NCI-H226 (cell line): Measurements from ENCODE around the gene MAP1LC3B2.
A peak's percentile ranks its signal among the peaks of the same experiment; 100 is the strongest.

Experiments
- DNase-seq: peaks from one replicate; pipeline ENCODE4 v3.0.0-alpha.2; 2015

MAP1LC3B2 gene

DNA sequence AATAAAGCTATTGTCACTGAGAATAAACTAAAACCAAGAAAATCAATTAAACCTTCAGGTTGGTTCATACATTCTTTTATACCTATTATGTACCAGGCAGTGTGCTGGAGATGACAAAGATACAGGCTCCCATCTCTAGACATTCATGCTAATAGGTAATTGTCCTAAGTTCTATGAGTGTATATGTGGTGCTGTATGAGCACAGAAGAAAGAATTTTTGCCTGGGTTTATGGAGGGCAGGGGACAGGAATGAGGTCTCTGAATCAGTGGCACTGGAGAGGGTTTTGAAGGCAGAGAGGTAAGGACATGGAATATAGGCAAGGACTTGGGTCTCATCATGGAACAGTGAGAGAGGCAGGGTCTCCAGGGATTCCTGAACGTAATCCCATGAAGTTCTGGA is 38.7 kb downstream of the MAP1LC3B2 start:
- DNase-seq = no peak

DNA sequence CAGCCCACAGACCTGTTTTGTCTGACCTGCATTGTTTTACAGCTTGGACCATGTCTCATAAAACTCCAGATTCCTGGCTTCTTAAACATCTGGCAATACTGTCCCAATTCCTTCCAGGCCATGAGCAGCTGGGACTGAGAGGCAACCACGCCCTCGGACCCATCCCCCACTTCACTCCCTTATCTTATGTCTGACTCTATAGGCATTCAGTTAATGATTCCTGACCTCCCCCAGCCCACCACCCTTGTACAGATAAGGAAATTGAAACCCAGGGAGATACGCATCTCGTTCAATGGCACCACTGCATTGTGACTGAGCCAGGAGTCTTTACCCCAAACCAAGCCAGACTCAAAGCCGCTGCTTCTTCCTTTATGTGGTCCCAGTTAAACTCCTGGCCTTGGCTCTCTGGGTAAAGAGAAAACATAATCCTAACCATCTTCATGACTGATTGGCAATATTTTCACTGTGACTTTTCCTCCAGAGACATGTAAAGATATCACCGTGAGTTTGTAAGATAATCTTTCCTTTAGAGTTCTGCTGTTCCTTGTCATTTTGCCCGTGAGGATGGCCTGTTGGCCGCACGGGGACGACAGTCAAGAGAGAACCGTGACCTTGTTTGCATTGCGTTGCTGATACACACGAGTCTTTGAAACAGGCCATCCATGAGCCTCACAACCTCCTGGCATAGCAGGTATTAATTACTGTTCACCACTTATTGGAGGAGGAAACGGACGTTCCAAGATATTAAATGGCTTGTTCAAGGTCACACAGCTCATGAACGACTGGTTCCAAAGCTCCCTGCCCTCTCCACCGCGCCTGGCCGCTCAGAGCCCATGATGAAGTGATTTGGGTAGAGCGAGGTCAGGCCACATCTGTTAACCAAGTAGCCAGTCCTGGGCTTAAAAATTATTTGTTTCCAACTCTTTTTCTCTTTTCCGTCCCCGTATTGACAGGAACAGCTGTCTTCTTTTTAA is 39.4 kb downstream of the MAP1LC3B2 start:
- DNase-seq = no peak

DNA sequence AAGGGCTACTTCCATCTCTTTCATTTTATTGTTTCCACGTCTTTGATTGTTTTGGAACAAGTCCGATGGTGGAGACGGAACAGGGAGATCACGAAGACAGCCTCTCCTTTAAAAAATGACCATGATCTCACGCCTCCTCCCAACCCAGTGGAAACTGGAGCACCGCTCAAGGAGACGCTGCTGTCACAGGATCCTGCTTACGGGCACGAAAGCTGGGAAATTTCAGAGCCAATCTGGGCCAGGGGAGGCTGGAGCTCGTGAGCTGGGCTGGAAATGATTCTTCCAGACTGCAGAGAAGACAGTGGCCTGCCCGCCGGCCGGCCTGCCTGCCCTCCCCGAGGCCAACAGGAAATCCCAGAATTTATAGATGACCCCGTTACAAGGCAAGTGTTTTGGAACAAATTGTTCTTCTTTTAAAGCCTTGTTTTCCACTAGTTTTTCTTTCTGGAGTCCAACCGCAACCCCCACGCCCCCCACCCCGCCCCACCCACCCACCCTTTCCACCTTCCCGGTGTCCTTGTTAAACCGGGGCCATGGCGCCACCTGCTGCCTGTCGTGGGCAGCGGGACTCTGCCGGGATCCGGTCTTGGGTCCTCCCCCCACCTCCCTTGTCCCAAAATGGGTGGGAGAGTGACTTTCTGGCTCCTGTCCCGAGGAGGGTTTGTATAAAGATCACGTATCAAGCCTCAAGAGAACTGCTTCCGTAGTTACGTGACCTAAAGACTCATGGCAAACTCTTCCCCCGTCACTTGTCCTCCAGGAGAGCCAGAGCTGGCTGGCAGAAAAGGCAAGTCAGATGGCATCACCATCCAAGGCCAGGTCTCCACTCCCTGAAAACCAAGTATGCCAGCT is 40.3 kb downstream of the MAP1LC3B2 start:
- DNase-seq = no peak

DNA sequence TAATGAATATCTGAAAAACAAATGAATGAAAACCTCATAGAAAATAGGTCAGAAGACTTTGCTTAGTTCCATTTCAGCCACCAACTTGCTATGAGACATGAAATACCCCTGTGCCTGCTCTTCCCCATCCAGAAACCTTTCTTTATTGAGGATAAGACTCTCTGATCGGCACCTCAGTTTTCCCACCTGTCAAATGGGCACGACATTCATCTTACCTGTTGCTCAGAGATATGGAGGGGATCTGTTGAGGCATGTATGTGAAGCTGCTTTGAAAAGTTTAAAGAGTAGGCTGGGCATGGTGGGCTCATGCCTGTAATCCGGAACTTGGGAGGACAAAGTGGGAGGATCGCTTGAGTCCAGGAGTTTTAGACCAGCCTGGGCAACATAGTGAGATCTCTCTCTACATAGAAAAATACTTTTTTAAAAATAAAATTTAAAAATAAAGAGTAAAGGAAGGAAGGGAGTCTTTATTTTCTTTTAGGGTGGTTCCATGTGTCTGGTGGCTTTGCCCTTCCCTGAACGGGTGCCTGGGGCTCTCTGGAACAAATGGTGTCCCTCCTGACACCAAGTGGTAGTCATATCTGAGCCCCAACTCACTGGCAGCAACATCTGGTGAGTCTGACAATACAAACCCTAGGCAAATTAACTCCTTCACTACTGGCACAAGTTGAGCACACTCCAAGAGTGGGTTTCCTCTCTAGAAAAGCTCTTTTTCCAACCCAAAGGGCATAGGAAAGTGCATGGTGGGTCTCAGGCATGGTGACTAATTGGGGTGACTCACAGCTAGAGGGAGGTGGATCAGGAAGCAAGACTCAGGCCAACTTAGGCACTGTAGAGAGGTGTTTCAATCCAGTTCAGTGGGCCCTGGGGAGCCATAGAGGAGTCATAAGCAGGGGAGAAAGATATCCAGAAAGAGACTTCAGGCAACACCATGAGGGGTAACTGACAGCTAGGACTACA is 42.1 kb downstream of the MAP1LC3B2 start:
- DNase-seq = peak; percentile 17

DNA sequence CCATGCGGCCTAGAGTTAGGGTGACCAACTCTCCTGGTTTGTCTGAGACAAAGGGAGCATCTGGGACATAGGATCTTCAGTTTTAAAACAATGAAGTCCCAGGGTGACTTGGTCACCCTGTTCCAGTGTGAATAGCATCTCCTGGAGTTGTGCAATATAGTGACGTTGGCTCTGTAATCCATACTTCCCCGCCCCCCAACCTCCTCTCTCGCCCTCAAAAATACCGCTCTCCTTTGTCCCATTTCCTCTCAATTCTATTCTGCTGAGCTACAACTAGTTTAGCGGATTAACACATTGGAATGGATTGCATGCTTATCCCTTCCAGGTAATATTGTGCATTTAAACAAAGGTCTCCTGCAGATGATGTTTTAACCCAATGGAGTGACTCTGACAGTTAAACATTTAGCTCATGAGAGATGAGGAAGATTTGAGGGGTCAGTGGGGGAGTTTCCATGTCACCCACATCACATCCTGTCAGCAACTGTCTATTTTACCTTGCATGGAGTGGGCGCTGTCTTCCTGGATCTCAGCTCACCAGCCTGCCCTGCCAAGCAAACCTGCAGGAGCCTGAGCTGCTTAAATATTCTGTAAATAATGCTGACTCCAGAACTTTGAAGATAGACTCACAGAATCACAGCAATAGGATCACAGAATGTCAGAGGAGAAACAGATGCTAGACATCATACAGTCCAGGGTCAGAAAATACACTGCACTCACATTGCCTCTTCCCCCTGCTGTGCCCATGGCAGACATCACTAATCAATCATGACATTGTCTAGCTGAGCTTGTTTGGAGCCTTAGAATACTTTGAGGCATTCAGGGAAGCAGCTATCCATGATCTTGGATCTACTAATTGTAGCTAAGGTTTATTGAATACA is 43.0 kb downstream of the MAP1LC3B2 start:
- no peak for DNase-seq

DNA sequence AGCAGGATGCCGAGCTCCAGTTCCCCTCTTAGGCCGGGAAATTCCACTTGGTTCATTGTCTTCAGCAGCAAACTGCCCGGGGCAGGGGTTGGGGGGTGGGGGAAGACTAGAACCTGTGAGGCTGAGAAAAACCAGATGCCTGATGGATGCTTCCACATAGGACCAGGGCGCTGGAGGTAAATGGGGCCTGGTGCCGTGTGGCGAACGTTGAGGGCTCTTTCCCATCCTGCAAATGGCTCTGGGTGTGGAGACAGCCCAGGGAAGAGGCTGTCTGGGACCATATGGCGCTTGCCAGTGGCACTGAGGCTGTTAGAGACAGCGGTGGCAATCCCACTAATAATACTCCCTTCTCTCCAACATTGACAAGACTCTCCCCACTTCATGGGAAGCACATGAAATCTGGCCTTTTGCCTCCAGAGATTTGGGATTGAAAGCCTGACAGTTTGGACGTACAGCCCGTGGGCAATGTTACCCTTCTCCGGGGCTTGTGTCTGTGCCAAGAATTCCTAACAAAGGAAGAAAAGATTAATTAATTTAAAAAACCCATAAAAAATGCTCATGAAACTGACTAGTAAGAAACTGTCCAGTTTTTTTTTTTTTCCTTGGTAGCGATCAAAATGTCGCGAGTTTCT is 44.5 kb downstream of the MAP1LC3B2 start:
- DNase-seq = no peak

DNA sequence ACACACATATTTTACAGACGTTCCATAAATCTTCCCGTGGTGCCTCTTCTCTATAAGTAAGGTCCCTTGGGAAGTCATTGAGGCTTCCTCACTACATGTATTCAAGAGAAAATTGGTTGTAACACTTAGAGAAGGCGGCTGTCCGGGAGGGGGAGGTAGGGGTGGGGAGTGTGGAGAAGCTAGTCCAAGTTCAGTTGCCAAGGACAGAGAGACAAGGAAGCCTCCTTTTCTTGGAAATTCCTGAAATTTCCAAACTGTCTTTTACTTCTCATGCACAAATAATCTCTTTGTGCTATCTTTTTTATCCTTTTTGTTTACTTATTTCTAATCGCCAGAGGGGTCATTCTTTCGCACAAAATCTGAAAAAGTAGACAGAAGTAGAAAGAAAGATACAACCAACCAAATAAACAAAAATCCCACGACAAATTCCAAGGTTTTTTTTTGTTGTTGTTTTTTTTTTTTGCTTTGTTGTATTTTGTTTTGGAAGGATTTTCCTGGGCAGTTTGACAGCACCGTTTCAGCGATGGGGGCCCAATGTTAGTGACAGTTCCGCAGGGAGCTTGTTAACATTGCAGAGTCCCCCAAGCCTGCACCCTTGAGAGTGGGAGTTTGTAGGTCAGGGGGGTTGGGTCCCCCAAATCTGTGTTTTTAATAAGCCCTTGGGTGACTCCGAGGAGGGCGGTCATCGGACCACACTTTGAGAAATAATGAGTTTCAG is 45.2 kb downstream of the MAP1LC3B2 start:
- DNase-seq = no peak

DNA sequence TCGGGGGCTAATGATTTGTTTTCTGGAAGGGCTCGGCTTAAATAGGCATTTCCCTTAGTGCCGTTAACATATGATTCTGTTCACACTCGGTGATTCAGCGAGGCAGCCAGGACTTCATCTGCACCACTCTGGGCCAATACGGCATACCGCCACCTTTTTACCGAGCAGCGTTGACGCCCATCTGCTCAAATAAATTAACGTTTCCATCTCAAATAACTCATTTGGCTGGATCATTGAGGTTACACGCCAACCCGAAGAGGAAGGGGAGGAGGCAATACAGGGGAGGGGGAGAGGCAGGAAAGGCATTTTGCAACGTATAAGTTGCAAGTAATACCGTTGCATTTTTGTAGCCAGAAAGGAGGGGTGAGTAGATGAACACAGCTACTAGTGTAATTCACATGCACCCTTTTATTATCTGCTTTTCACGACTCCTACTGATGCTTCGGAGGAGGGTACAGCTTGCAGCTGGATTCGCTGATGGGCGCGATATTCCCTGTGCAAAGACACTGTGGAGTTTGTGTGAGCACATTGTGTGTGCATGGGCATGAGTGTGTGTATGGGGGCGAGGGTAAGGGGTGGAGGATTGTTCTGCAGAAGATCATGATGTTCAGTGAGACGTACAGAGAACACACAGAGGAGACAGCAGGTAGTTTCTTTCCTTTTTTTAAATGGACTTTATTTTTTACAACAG is 45.9 kb downstream of the MAP1LC3B2 start:
- DNase-seq = no peak

DNA sequence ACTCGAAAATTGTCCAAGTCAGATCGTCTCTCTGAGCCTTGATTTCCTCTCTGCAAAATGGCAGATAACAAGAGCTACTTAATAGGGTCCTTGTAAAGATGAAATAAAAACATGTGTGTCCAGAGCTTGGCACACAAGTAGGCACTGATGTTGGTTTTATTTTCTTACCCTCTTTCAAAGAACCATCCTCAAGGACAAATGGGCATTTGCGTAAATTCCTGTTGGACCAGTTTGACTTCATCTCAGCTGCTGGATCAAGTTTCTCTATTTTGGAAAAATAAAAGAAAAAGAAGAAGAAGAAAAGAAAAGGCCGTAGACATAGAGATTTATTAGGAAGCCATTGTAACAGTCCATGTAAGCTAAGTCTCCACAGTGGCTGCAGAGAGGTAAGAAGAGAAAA is 47.2 kb downstream of the MAP1LC3B2 start:
- DNase-seq = no peak

DNA sequence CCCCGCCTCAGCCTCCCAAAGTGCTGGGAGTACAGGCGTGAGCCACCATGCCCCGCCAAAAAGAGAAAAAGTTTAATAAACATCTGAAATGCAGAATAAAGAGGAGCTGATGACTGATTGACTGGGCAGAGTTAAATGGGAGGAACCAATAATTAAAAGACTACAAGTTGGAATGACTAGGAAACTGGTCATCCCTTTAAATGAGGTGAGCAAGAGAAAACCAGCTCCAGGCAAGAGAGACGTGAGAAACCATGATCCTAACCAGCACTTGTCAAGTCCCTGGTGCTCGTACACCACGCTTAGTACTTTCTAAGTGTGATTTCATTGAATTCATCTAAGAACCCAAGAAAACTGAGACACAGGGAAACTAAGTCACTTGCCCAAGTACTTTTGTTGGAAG is 47.9 kb downstream of the MAP1LC3B2 start:
- DNase-seq = no peak

DNA sequence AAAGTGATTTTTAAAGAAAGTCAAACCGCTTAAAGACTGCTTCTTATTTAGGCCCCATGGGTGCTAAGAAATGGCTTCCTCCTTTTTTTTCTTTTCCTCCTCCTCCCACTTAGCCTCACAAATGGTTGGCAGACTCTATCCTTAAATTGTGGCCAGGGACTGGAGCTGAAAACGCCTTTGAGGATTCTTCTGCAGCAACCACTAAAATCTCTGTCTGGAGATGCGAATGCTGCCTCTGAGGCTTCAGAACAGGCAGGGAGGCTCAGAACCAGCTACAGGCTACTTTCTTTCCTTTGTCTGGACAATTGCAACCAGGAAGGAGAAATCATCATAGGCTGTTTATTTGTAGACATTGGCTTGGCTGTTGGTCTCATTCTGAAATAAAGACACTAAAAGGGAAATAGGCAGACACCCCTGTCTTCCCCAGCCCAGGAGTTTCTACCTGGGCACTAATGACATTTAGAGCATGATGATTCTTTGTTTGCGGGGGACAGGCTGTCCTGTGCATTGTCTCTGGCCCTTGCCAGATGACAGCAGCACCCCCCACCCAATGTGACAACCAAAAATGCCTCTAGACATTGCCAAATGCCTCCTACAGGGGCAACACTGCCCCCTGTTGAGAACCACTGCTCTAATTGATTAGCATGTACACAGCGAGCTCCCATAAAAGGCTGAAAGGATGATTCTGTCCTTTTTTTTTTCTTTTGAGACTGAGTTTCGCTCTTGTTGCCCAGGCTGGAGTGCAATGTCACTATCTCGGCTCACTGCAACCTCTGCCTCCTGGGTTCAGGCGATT is 50.3 kb downstream of the MAP1LC3B2 start:
- no peak for DNase-seq

DNA sequence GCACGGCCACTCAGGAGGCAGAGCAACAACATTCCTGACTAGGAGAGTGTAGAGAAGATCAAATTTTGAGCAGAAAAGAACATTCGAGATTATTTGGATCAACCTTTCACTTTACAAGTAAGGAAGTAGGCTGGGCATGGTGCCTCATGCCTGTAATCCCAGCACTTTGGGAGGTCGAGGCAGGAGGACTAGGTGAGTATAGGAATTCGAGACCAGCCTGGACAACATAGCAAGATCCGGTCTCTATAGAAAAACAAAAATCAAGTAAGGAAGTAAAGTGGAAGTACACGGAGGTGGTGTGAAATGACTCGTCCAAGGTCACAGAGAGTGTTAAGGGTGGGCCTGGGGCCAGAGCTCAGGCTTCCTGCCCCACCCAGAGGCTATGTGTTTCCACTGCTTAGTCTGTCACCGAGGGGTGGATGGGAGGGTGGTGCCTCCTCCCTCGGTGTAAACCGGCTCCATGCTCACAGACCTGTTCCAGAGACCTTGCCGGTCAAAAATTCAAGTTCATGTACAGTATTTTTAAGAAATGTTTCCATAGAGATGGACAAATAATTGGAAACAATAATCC is 51.9 kb downstream of the MAP1LC3B2 start:
- no peak for DNase-seq

DNA sequence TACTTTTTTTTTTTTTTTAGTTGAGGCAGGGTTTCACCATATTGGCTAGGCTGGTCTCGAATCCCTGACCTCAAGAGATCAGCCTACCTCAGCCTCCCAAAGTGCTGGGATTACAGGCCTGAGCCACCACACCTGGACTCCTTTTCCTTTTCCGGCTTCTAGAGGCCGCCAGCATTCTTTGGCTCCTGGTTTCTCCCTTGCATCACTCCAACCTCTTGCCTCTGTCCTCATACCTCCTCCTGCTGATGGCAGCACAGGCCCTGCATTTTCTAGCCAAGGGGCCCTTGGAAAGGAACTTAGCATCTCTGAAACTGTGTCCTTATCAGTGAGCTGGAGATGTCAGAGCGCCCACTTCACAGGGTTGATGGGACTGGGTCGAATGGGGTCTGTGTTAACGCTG is 53.3 kb downstream of the MAP1LC3B2 start:
- no peak for DNase-seq

DNA sequence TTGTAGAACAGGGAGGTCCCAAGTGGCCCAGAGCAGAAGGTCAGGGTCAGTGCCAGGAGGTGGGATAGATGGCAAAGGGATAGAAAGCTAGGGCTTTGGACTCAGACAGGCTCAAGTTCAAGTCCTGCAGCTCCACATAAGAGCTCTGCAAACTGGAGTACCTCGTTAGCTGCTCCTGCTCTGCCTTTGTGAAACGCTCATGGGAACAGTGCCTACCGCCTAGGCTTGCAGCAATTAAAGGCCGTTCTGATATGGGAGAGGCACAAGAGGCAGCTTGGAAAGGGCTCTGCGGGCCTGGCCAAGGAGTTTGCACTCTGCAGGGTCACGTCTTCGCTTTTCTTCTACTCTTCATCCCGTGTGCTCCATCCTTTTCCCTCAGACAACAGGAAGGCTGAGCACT is 54.1 kb downstream of the MAP1LC3B2 start:
- no peak for DNase-seq

DNA sequence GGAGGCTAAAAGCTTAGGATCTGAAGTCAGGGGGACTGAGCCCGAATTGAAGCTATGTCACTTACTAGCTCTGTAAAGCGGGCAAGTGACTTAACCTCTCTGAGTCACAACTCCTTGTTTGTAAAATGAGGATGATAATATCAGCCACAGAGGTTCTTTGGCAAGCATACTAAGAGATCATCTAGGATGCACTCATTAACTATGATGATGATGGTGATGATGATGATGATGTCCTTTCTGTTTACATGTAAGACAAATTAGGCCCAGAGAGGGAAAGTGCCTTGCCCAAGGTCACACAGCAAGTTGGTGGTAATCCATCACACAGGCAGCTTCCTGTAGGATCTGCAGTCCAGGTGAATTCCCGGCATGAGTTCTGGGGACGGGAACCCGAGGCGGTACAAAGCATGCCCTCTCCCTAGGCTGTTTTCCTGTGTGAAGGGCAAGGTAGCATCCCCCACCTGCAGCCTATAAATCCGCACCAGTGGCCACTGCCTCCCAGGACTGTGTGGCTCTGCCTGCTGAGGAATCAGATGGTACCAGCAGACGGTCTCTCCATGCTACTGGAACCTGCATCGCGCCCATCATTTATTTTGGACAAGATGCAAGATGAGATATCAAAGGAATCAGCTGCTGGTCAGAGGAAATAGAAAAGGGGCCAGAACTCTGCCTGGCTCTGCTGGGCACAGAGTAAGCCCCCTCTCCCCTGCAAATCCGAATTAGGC is 55.2 kb downstream of the MAP1LC3B2 start:
- no peak for DNase-seq

DNA sequence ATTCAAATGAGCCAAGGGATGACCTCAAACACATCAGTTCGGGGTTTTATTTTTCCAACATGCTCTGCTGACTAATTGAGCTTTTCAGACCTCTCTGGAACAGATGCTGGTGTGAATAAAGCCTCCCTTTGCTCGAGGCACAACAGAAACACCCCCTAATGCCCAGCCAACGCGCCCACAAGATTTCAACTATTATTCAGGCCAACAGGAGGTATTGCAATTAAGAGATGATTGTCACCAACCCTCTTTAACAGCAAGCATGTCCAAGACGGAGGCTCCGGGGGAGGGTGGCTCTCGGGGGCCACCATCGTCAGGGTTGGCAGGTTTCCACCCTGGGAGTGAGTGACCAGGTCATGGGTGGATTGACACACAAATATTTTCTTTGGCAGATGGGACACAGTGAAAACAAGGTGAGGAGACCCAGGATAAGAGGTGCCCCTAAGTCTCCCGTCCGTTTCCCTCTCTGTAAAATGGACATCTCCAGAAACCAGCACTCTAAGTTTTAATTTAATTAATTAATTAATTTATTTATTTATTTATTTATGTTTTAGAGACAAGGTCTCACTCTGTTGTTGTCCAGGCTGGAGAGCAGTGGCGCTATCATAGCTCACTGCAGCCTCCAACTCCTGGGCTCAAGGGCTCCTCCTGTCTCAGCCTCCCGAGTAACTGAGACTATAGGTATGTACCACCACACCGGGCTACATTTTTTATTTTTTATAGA is 56.1 kb downstream of the MAP1LC3B2 start:
- DNase-seq = no peak
